ENCODE results near the gene ADGRF5.

ADGRF5 gene

GRCh38 chr6:46898006-46898405 lies 23.7 kb downstream of the ADGRF5 start:
- no peak overlapping the region for H3K4me3 ChIP-seq (ENCODE audit: low read depth, low read length)
- TF ChIP-seq CTCF (IDR thresholded peaks at IDR 0.05; ENCODE audit: insufficient read depth, low read depth, low read length, missing control alignments), result no peak
- DNase-seq (ENCODE audit: low read depth), result no peak

GRCh38 chr6:46896871-46897270 lies 24.9 kb downstream of the ADGRF5 start:
- no peak for TF ChIP-seq CTCF (IDR thresholded peaks at IDR 0.05; ENCODE audit: insufficient read depth, low read depth, low read length, missing control alignments)
- no peak for DNase-seq (ENCODE audit: low read depth)
- no peak overlapping the region for H3K4me3 ChIP-seq (ENCODE audit: low read depth, low read length)

- no peak overlapping the region for H3K4me3 ChIP-seq (ENCODE audit: low read depth, low read length)
- no peak for DNase-seq (ENCODE audit: low read depth)
- TF ChIP-seq CTCF (IDR thresholded peaks at IDR 0.05; ENCODE audit: insufficient read depth, low read depth, low read length, missing control alignments), result no peak
These were observed 25.8 kb downstream of the ADGRF5 start for GRCh38 chr6:46895930-46896329.

GRCh38 chr6:46894433-46894832 lies 27.3 kb downstream of the ADGRF5 start:
- DNase-seq (ENCODE audit: low read depth), result no peak
- TF ChIP-seq CTCF (IDR thresholded peaks at IDR 0.05; ENCODE audit: insufficient read depth, low read depth, low read length, missing control alignments), result no peak
- H3K4me3 ChIP-seq (ENCODE audit: low read depth, low read length), result no peak overlapping the region

- H3K4me3 ChIP-seq (ENCODE audit: low read depth, low read length), result no peak overlapping the region
- TF ChIP-seq CTCF (IDR thresholded peaks at IDR 0.05; ENCODE audit: insufficient read depth, low read depth, low read length, missing control alignments), result no peak
- no peak for DNase-seq (ENCODE audit: low read depth)
These were observed 28.1 kb downstream of the ADGRF5 start for GRCh38 chr6:46893648-46894047.

DNA sequence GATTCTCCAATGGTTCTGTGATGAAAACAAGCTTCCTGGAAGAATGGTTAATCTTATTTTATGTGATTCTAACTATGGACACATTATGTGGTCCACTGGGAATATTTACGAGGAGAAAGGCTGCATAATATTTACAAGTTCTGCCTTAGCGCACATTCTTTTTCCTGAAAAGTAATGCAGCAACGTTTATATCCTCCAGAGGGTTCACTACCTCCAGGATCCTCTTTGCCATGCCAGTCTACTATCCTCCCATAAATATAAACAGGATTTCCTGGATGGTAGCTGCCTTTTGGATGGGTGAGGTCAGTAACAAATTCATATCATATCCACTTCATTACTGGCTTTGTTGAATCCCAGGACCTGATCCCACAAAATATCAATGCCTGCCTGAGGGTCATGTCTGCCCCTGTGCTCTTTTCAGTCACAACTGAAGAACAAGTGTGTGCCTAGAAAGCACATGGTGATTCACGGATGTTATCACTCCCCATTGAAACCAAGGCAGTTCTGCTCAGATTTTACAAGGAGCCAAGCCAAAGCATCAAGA lies 30.4 kb downstream of the ADGRF5 start:
- H3K4me3 ChIP-seq (ENCODE audit: low read depth, low read length), result no peak overlapping the region
- TF ChIP-seq CTCF (IDR thresholded peaks at IDR 0.05; ENCODE audit: insufficient read depth, low read depth, low read length, missing control alignments), result no peak
- no peak for DNase-seq (ENCODE audit: low read depth)

DNA sequence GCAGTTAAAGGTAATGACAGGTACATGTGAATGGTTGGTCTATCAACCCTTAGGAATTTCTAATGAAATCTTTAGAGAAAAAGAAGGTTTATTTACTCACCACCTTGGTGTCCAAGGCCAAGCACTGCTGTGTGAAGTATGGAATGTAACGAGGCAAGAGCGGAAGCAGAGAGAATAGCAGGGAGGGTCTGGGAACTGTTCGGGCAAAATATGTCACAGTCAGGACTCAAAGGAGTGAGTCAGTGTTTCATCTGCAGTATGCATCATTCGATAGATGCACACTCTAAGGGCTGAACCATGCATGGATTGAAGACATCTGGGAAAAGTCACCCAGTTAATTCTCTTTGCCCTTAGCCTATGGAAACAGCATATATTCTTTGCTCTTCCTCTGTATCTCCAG lies 33.2 kb downstream of the ADGRF5 start:
- H3K4me3 ChIP-seq (ENCODE audit: low read depth, low read length), result no peak overlapping the region
- no peak for DNase-seq (ENCODE audit: low read depth)
- no peak for TF ChIP-seq CTCF (IDR thresholded peaks at IDR 0.05; ENCODE audit: insufficient read depth, low read depth, low read length, missing control alignments)
